ENCODE results near the gene AZIN2. TPM values are rescaled to one million over a fixed set of nuclear protein-coding genes. Genes with fewer than 3 reads are reported as not detected.
"Not testable (repeated sequence)": the region's sequence is repeated elsewhere in the genome, so short reads cannot be mapped to it uniquely, and the experiment has no call there.

The AZIN2 gene
- total and polyA plus RNA-seq, 2 of the 8 experiments (the other 6 are each of a cell fraction or from before 2014, with no cell fraction given): 0.22 to 0.91 TPM

DNA sequence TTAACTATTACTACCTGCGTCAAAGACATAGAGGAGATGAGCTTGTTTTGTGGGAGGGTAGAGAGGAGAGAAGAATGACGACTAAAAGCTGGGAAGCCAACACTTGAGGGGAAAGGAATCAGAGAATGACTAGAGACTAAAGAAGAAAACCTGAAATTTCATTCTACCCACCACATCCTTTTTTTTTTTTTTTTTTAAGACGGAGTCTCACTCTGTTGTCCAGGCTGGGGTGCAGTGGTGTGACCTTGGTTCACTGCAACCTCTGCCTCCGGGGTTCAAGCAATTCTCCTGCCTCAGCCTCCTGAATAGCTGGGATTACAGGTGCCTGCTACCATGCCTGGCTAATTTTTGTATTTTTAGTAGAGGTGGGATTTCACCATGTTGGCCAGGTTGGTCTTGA is 34.7 kb upstream of the AZIN2 start:
- H3K14ac ChIP-seq (ENCODE audit: insufficient read length); H4K20me1 ChIP-seq (replicated peaks in 1 of 2; ENCODE audit: control insufficient read depth in 1 of 2, insufficient read depth in 2 of 2, low read length in 2 of 2); H4K8ac ChIP-seq (ENCODE audit: extremely low read depth, insufficient read depth, low read length); H2BK12ac ChIP-seq (ENCODE audit: low read depth, low read length); H3K4me3 ChIP-seq (ENCODE audit: extremely low read depth in 1 of 4, insufficient read depth in 2 of 4, low read depth in 3 of 4, low read length in 4 of 4); H2BK20ac ChIP-seq (ENCODE audit: low read length); H3K9ac ChIP-seq (replicated peaks in 1 of 4; ENCODE audit: extremely low read depth in 1 of 4, low read depth in 3 of 4, low read length in 3 of 4); H3K56ac ChIP-seq (replicated peaks; ENCODE audit: insufficient read length, low read depth, low read length); H3K4me1 ChIP-seq (replicated peaks in 1 of 4; ENCODE audit: control insufficient read depth in 3 of 4, insufficient read depth in 4 of 4, low read length in 3 of 4); H3K27me3 ChIP-seq (replicated peaks in 1 of 4; ENCODE audit: control insufficient read depth in 3 of 4, extremely low read depth in 1 of 4, insufficient read depth in 3 of 4, low read length in 3 of 4); POLR2A ChIA-PET (ENCODE audit: partially characterized antibody); H3K9me3 ChIP-seq (ENCODE audit: insufficient read depth in 2 of 2, low read depth in 1 of 2, low read length in 1 of 2); H4K91ac ChIP-seq (replicated peaks; ENCODE audit: insufficient read length, low read length); DNase-seq (ENCODE audit: low read depth in 1 of 2, low spot score in 2 of 2); H3K79me2 ChIP-seq (ENCODE audit: control insufficient read depth in 1 of 2, insufficient read depth in 2 of 2, low read length in 2 of 2); H4K5ac ChIP-seq (ENCODE audit: insufficient read length, low read depth, low read length); H3K4ac ChIP-seq (replicated peaks; ENCODE audit: insufficient read length, low read depth, low read length); H3K18ac ChIP-seq (ENCODE audit: extremely low read depth, low read length); H3K23ac ChIP-seq (ENCODE audit: insufficient read length); H2BK15ac ChIP-seq (ENCODE audit: low read length); H3K79me1 ChIP-seq (ENCODE audit: low read depth, low read length); H3K27ac ChIP-seq (ENCODE audit: low read depth, low read length); H3K4me2 ChIP-seq (ENCODE audit: insufficient read depth in 1 of 2, low read depth in 2 of 2, low read length in 2 of 2); H2BK120ac ChIP-seq (replicated peaks; ENCODE audit: low read depth, low read length); H2AK5ac ChIP-seq (ENCODE audit: low read depth, low read length); H3K23me2 ChIP-seq (ENCODE audit: low read depth, low read length); H3K36me3 ChIP-seq (ENCODE audit: control insufficient read depth in 2 of 4, insufficient read depth in 4 of 4, low read length in 3 of 4); H2AFZ ChIP-seq (ENCODE audit: low read length); H2BK5ac ChIP-seq (ENCODE audit: low read depth, low read length); FAIRE-seq: not testable (repeated sequence)
- WGBS, 2 experiments (ENCODE audit: extremely low coverage in 1 of 2, insufficient coverage in 1 of 2, insufficient read length in 1 of 2, insufficient replicate concordance in 2 of 2, low coverage in 1 of 2, low lambda C conversion rate in 2 of 2, missing lambda C conversion rate in 1 of 2): 89% methylated on average over 3 of the region's 4 CpGs; no CpG with 5 or more reads in 1 of the 2 experiments
- CTCF ChIA-PET (ENCODE audit: partially characterized antibody): interaction anchor here (0.6 to 5.1 kb wide), 5 partner anchors 9 to 993 kb away, joined by 3 to 28 read pairs (median 3); no protein-coding TSS in a partner anchor

All from H1 (cell line).